ENCODE results near the gene LIG1.
"Not testable (repeated sequence)": the region's sequence is repeated elsewhere in the genome, so short reads cannot be mapped to it uniquely, and the experiment has no call there.

The LIG1 gene

GRCh38 chr19:48121066-48121465 is 49.1 kb downstream of the LIG1 start:
- DNase-seq (ENCODE audit: low read depth), result no peak

GRCh38 chr19:48120505-48120904 is 49.6 kb downstream of the LIG1 start:
- DNase-seq (ENCODE audit: low read depth), result no peak

GRCh38 chr19:48118131-48118517 is 52.0 kb downstream of the LIG1 start:
- DNase-seq (ENCODE audit: low read depth), result no peak

- DNase-seq (ENCODE audit: low read depth), result no peak
Observed at GRCh38 chr19:48117515-48118130, 52.5 kb downstream of the LIG1 start.

GRCh38 chr19:48113190-48113917 is 56.8 kb downstream of the LIG1 start:
- no peak for DNase-seq (ENCODE audit: low read depth)

- DNase-seq (ENCODE audit: low read depth), result no peak
Observed at GRCh38 chr19:48111280-48111679, 58.9 kb downstream of the LIG1 start.

- DNase-seq (ENCODE audit: low read depth), result peak; percentile 75
Observed at GRCh38 chr19:48110350-48110966, 59.7 kb downstream of the LIG1 start, which contains the start of gene PLA2G4C. PLA2G4C (minus strand) TSS chr19:48110817; CDS start chr19:48106529, 4,288 bp downstream.

- DNase-seq (ENCODE audit: low read depth), result no peak
Observed at GRCh38 chr19:48108997-48109782, 61.0 kb downstream of the LIG1 start.

GRCh38 chr19:48103922-48104321 is 66.2 kb downstream of the LIG1 start:
- DNase-seq (ENCODE audit: low read depth), result no peak

- no peak for DNase-seq (ENCODE audit: low read depth)
Observed at GRCh38 chr19:48102870-48103751, 67.0 kb downstream of the LIG1 start.

- DNase-seq (ENCODE audit: low read depth), result no peak
Observed at GRCh38 chr19:48095612-48096175, 74.5 kb downstream of the LIG1 start.

GRCh38 chr19:48094855-48095203 is 75.3 kb downstream of the LIG1 start:
- no peak for DNase-seq (ENCODE audit: low read depth)

- DNase-seq (ENCODE audit: low read depth), result no peak
Observed at GRCh38 chr19:48094129-48094854, 75.9 kb downstream of the LIG1 start.

GRCh38 chr19:48091111-48091718 is 78.9 kb downstream of the LIG1 start:
- peak; percentile 96 for DNase-seq (ENCODE audit: low read depth)

- peak; percentile 97 for DNase-seq (ENCODE audit: low read depth)
Observed at GRCh38 chr19:48090281-48090802, 79.8 kb downstream of the LIG1 start.

- DNase-seq (ENCODE audit: low read depth), result not testable (repeated sequence)
Observed at GRCh38 chr19:48088991-48089390, 81.2 kb downstream of the LIG1 start.

- no peak for DNase-seq (ENCODE audit: low read depth)
Observed at GRCh38 chr19:48085904-48086864, 84.0 kb downstream of the LIG1 start.

- DNase-seq (ENCODE audit: low read depth), result no peak
Observed at GRCh38 chr19:48085076-48085475, 85.1 kb downstream of the LIG1 start.

GRCh38 chr19:48081106-48081505 is 89.0 kb downstream of the LIG1 start:
- no peak for DNase-seq (ENCODE audit: low read depth)

Data from GM04503 (cell line).